Measurements from ENCODE around the gene MCM6. TPM values are rescaled to one million over a fixed set of nuclear protein-coding genes. Genes with fewer than 3 reads are reported as not detected.
"Not testable (repeated sequence)": the region's sequence is repeated elsewhere in the genome, so short reads cannot be mapped to it uniquely, and the experiment has no call there.

MCM6 gene
- total RNA-seq, 2 experiments from 2014 or later, result 31.5 to 34.4 TPM

DNA sequence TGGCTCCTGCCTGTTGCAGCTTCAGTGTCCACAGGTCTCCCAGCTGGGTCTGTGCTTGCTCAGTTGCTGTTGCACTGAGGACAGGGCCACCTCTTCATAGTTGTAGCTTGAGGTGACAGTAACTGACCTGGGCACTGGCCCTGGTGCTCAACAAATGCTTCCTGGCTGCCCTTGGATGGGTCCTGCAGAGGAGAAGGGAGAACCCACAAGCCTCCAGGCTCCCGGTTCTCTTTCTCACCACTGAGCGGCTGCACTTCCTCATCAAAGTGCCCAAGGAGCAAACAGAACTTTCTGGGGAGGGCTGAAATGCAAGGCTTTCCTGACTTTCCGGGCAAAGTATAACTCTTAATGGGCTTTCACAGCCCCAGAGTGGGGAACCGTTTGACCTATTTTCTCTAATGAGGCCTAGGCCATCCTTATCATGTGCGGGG lies 78.0 kb downstream of the MCM6 start:
- H3K36me3 ChIP-seq (ENCODE audit: insufficient read depth, low read length), result no peaks in the 10 kb centered on the region

DNA sequence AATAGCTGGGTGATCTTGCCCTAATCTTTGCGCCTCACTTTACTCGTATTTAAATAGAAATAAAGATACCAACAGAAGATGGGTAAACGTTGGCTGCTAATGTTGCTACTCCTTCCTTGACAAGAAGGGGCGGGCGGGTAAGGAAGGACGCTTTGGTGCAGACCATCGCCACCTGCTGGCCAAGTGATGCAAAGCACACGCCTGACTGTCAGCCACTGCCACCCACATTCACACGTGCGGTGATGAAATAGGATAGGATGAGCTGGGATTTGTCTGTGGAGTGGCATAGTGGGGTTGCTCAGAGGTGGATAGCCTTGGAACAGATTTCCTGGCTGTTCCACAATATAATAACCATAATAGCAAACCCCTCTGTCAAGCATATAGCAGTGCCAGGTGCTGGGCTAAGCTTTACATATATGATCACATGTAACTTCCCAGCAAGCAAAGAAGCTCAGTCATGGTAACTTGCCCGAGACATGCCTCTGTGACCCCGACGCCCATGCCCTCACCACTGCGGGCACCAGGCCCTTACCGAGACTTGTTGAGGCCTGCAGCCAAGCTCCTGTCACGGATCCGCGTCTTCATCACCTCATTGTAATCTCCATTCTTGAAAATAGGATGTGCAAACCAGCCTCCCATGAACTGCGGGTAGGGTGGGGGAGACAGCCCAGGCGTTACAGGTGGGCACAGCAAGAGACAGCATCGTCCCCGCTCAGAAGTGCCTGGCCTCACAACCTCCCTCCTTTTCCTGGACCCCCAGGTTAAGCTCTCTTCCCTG lies 78.6 kb downstream of the MCM6 start:
- ChIA-PET POLR2A (interaction anchor here (0.9 kb wide), 1 partner anchor 57 kb away, joined by 5 read pairs; no protein-coding TSS in a partner anchor), CTCF (interaction anchor here (0.6 to 2.5 kb wide), 10 partner anchors 9 to 809 kb away, joined by 3 to 8 read pairs (median 4); no protein-coding TSS in a partner anchor)
- TF ChIP-seq, protein P1, sequence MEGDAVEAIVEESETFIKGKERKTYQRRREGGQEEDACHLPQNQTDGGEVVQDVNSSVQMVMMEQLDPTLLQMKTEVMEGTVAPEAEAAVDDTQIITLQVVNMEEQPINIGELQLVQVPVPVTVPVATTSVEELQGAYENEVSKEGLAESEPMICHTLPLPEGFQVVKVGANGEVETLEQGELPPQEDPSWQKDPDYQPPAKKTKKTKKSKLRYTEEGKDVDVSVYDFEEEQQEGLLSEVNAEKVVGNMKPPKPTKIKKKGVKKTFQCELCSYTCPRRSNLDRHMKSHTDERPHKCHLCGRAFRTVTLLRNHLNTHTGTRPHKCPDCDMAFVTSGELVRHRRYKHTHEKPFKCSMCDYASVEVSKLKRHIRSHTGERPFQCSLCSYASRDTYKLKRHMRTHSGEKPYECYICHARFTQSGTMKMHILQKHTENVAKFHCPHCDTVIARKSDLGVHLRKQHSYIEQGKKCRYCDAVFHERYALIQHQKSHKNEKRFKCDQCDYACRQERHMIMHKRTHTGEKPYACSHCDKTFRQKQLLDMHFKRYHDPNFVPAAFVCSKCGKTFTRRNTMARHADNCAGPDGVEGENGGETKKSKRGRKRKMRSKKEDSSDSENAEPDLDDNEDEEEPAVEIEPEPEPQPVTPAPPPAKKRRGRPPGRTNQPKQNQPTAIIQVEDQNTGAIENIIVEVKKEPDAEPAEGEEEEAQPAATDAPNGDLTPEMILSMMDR (IDR thresholded peaks at IDR 0.05), result peak; percentile 97
- H3K27ac Mint-ChIP-seq, result no peak overlapping the region
- no peak overlapping the region for H3K4me3 ChIP-seq (ENCODE audit: low read length)
- H3K36me3 ChIP-seq (ENCODE audit: insufficient read depth, low read length), result no peaks in the 10 kb centered on the region
- no peaks in the 10 kb centered on the region for H3K9me3 Mint-ChIP-seq
- intact Hi-C loops (cut with DNase I, micrococcal nuclease), result loop anchor here (1.0 to 2.0 kb wide), 2 partner anchors 808 to 809 kb away; no protein-coding TSS in a partner anchor
- H3K36me3 Mint-ChIP-seq (ENCODE audit: low read depth), result no peaks in the 10 kb centered on the region
- peak; percentile 64 to 88 (median 70) for DNase-seq
- H3K9me3 ChIP-seq (ENCODE audit: control insufficient read depth in 1 of 2, insufficient read depth in 1 of 2, low read length in 2 of 2), result peaks cover 6% of the 10 kb centered on the region in 2 experiments
- H3K27me3 Mint-ChIP-seq, result no peaks in the 10 kb centered on the region
- no peaks in the 10 kb centered on the region for H3K27me3 ChIP-seq (ENCODE audit: control insufficient read depth in 1 of 2, insufficient read depth in 2 of 2, low read length in 2 of 2)
- H3K4me1 Mint-ChIP-seq (ENCODE audit: low read depth), result peaks cover 12% of the 10 kb centered on the region
- no peak overlapping the region for H3K27ac ChIP-seq (ENCODE audit: low read depth in 1 of 2, low read length in 2 of 2)
- ATAC-seq (ENCODE audit: poor library complexity), result peak; percentile 88
- peaks cover 12% of the 10 kb centered on the region for H3K4me1 ChIP-seq (ENCODE audit: insufficient read depth, low read length)
- no peak overlapping the region for H3K4me3 Mint-ChIP-seq

More for the DNA sequence above, 78.0 kb downstream of the MCM6 start:
- no peaks in the 10 kb centered on the region for H3K27me3 ChIP-seq (ENCODE audit: control insufficient read depth in 1 of 2, insufficient read depth in 2 of 2, low read length in 2 of 2)
- ChIA-PET POLR2A (no interaction called here), CTCF (interaction anchor here (0.7 to 2.5 kb wide), 6 partner anchors 8 to 809 kb away, joined by 3 to 8 read pairs (median 4); no protein-coding TSS in a partner anchor)
- H3K4me3 ChIP-seq (ENCODE audit: low read length), result no peak overlapping the region
- H3K9me3 Mint-ChIP-seq, result no peaks in the 10 kb centered on the region
- TF ChIP-seq, protein P1 (IDR thresholded peaks at IDR 0.05), result no peak
- ATAC-seq (ENCODE audit: poor library complexity), result no peak
- DNase-seq, result no peak
- H3K4me1 Mint-ChIP-seq (ENCODE audit: low read depth), result peaks cover 12% of the 10 kb centered on the region
- H3K27ac ChIP-seq (ENCODE audit: low read depth in 1 of 2, low read length in 2 of 2), result no peak overlapping the region
- peaks cover 6% of the 10 kb centered on the region in 2 experiments for H3K9me3 ChIP-seq (ENCODE audit: control insufficient read depth in 1 of 2, insufficient read depth in 1 of 2, low read length in 2 of 2)
- no peaks in the 10 kb centered on the region for H3K27me3 Mint-ChIP-seq
- H3K27ac Mint-ChIP-seq, result no peak overlapping the region
- intact Hi-C loops (cut with DNase I, micrococcal nuclease), result no loop called here
- H3K4me3 Mint-ChIP-seq, result no peak overlapping the region
- peaks cover 12% of the 10 kb centered on the region for H3K4me1 ChIP-seq (ENCODE audit: insufficient read depth, low read length)
- H3K36me3 Mint-ChIP-seq (ENCODE audit: low read depth), result no peaks in the 10 kb centered on the region

DNA sequence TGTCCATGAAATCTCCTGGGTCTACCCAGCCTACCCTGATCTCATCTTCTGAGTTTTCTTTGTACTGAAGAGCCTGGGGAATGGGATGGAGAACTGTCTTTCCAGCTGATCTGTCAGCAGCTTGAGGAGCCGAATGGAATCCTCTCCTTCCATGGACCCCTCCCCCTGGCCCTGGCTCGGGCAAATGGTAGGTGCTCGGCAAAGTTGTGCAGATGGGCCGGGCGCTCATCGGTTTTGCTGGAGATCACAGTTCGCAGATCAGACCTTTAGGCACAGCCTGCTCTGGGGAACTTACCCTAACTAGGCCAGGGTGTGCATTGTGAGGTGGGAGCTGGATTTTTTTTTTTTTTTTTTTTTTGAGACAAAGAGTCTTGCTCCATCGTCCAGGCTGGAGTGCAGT lies 79.6 kb downstream of the MCM6 start:
- H3K36me3 ChIP-seq (ENCODE audit: insufficient read depth, low read length), result no peaks in the 10 kb centered on the region
- H3K4me3 Mint-ChIP-seq, result no peak overlapping the region
- CTCF ChIA-PET, result interaction anchor here (1.4 to 2.5 kb wide), 4 partner anchors 9 to 808 kb away, joined by 4 to 8 read pairs (median 4); no protein-coding TSS in a partner anchor
- intact Hi-C loops (cut with DNase I, micrococcal nuclease), result loop anchor here (1.0 to 2.0 kb wide), 2 partner anchors 807 to 808 kb away; no protein-coding TSS in a partner anchor
- H3K27ac Mint-ChIP-seq, result no peak overlapping the region
- H3K36me3 Mint-ChIP-seq (ENCODE audit: low read depth), result no peaks in the 10 kb centered on the region
- H3K4me1 ChIP-seq (ENCODE audit: insufficient read depth, low read length), result peaks cover 12% of the 10 kb centered on the region
- no peaks in the 10 kb centered on the region for H3K9me3 Mint-ChIP-seq
- DNase-seq, result no peak
- no peak for ATAC-seq (ENCODE audit: poor library complexity)
- no peak overlapping the region for H3K27ac ChIP-seq (ENCODE audit: low read depth in 1 of 2, low read length in 2 of 2)
- H3K27me3 ChIP-seq (ENCODE audit: control insufficient read depth in 1 of 2, insufficient read depth in 2 of 2, low read length in 2 of 2), result no peaks in the 10 kb centered on the region
- no peak overlapping the region for H3K4me3 ChIP-seq (ENCODE audit: low read length)
- H3K27me3 Mint-ChIP-seq, result no peaks in the 10 kb centered on the region
- H3K4me1 Mint-ChIP-seq (ENCODE audit: low read depth), result peaks cover 12% of the 10 kb centered on the region
- TF ChIP-seq, protein P1 (IDR thresholded peaks at IDR 0.05), result no peak
- peaks cover 6% of the 10 kb centered on the region in 2 experiments for H3K9me3 ChIP-seq (ENCODE audit: control insufficient read depth in 1 of 2, insufficient read depth in 1 of 2, low read length in 2 of 2)
- POLR2A ChIA-PET, result no interaction called here

DNA sequence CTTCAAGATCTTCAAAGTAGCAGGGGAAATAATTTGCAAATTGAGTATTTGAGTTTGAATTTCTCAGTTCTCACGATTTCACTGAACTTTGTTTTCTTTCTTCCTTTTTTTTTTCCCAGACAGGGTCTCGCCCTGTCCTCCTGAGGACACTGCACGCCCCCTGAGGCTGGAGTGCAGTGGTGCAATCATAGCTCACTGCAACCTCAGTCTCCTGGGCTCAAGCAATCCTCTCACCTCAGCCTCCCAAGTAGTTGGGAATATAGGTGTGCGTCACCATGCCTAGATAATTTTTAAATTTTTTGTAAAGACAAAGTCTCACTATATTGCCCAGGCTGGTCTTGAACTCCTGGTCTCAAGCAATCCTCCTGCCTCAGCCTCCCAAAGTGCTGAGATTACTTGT lies 80.6 kb downstream of the MCM6 start:
- H3K36me3 Mint-ChIP-seq (ENCODE audit: low read depth); H3K27me3 Mint-ChIP-seq; H3K9me3 ChIP-seq (ENCODE audit: control insufficient read depth in 1 of 2, insufficient read depth in 1 of 2, low read length in 2 of 2); H3K27me3 ChIP-seq (ENCODE audit: control insufficient read depth in 1 of 2, insufficient read depth in 2 of 2, low read length in 2 of 2); POLR2A ChIA-PET; H3K27ac ChIP-seq (ENCODE audit: low read depth in 1 of 2, low read length in 2 of 2); H3K4me3 Mint-ChIP-seq; H3K4me3 ChIP-seq (ENCODE audit: low read length); H3K36me3 ChIP-seq (ENCODE audit: insufficient read depth, low read length); DNase-seq; ATAC-seq (ENCODE audit: poor library complexity); CTCF ChIA-PET; H3K27ac Mint-ChIP-seq; H3K9me3 Mint-ChIP-seq: not testable (repeated sequence)
- intact Hi-C loops (cut with DNase I, micrococcal nuclease), result loop anchor here in 1 of 2 experiments (2.0 kb wide), 1 partner anchor 807 kb away; no protein-coding TSS in a partner anchor
- peaks cover 12% of the 10 kb centered on the region for H3K4me1 Mint-ChIP-seq (ENCODE audit: low read depth)
- peaks cover 12% of the 10 kb centered on the region for H3K4me1 ChIP-seq (ENCODE audit: insufficient read depth, low read length)
